Esophagus muscularis mucosa (tissue), 4 donors: Measurements from ENCODE around the gene BACH1. TPM values are rescaled to one million over a fixed set of nuclear protein-coding genes. Genes with fewer than 3 reads are reported as not detected.
"Not testable (repeated sequence)": the region's sequence is repeated elsewhere in the genome, so short reads cannot be mapped to it uniquely, and the experiment has no call there.

Experiments
- DNase-seq: peaks from one replicate; pipeline ENCODE4 v3.0.0-alpha.2; 2017; ENCODE audit errors: extremely low spot score
- H3K27ac ChIP-seq, 4 donors: fragments of 200-600 bp; sonication (generic); replicated peaks in 1 of 4; 1 replicate in 3 of 4; 2 replicates in 1 of 4; pipeline ENCODE4 v1.5.1; 2016 to 2019; ENCODE audit warnings: mild to moderate bottlenecking in 1 of 4
- H3K27me3 ChIP-seq, 4 donors: fragments of 200-600 bp; sonication (generic); one replicate each; pipeline versions ENCODE4 v1.5.1 to v1.6.0; 2016 to 2019
- H3K36me3 ChIP-seq, 4 donors: fragments of 200-600 bp; sonication (generic); one replicate each; pipeline ENCODE4 v1.5.1; 2016 to 2019
- H3K4me1 ChIP-seq, 4 donors: fragments of 200-600 bp; sonication (generic); one replicate each; pipeline ENCODE4 v1.5.1; 2016 to 2019
- H3K4me3 ChIP-seq, 4 donors: fragments of 200-600 bp; sonication (generic); 1 replicate in 2 of 4; 2 replicates in 2 of 4; pipeline ENCODE4 v1.5.1; 2016 to 2019; ENCODE audit warnings: mild to moderate bottlenecking in 4 of 4, moderate library complexity in 1 of 4
- H3K9me3 ChIP-seq, 4 donors: fragments of 200-600 bp; sonication (generic); 1 replicate in 3 of 4; 2 replicates in 1 of 4; pipeline ENCODE4 v1.5.1; 2016 to 2019
- EP300 ChIP-seq: sonication (generic); formaldehyde crosslinking; IDR thresholded peaks from one replicate; pipeline ENCODE4 v1.6.1; 2017; ENCODE audit warnings: antibody characterized with exemption
- POLR2A ChIP-seq: fragments of 450-650 bp; IDR thresholded peaks from one replicate; pipeline ENCODE4 v1.6.1; 2017; ENCODE audit warnings: antibody characterized with exemption, moderate library complexity, mild to moderate bottlenecking, low read depth
- POLR2AphosphoS5 ChIP-seq, 2 donors: sonication (generic); formaldehyde crosslinking; IDR thresholded peaks; one replicate each; pipeline ENCODE4 v1.6.1; 2017; ENCODE audit warnings: antibody characterized with exemption in 2 of 2
- WGBS: methylation state at CpG from one replicate; pipeline ENCODE4 v1.1.5; 2018; 5-methylcytosine and 5-hydroxymethylcytosine counted together
- intact Hi-C: fragments of 100-400 bp; cut with DNase I; formaldehyde crosslinking; loops from one replicate; pipeline ENCODE4 v1.15.1; 2023
- total RNA-seq, 4 donors: library from RNA; depleted of rRNA; stranded (reverse); fragments of >200 nt; gene quantifications; one replicate each; pipeline versions ENCODE4 v1.1.0 to v1.2.1, GENCODE V29; 2016
- TF ChIP-seq, protein P1 (sequence below), 3 experiments: fragments of 200-600 bp in 2 of 3; fragments of 450-650 bp in 1 of 3; sonication (generic) in 2 of 3; IDR thresholded peaks; one replicate each; pipeline ENCODE4 v1.5.1; 2017 to 2019; ENCODE audit warnings: antibody characterized with exemption in 3 of 3, mild to moderate bottlenecking in 2 of 3, moderate library complexity in 1 of 3

The BACH1 gene
- total RNA-seq, 4 donors from 2014 or later = 43.8 to 86.3 (median 50.9) TPM

DNA sequence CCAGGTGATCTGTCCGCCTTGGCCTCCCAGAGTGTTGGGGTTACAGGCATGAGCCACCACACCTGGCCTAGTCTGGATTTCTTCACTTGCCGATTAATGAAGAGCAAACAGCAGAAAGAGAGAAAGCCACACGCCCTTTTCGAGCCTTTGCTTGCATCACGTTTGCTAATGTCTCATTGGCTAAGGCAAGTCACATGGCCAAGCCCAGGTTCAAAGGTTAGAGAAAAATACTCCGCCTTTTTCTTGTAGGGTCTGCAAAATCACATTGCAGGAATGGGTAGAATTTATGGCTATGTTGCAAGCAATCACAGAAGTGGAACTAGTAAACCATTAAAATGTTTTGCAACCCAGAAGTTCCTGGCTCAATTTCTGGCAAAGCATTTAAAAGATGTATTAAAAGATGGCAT, 26.8 kb upstream of the BACH1 start:
- H3K36me3 ChIP-seq = no peaks in the 10 kb centered on the region

DNA sequence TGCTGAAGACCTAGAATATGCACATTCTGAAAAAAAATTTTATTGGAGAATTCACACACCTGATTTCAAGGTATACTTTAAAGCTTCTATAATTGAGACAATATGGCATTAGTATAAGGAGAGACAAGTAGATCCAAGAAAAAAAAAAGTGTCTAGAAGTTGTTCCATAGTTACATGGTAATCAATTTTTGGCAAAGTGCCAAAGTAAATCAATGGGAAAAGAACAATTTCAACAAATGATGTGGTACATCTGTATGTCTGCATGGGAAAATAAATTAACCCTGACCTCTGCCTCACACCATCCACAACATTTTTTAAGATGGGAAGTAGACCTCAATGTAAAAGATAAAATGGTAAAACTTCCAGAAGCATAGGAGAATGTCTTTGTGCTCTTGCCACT, 21.3 kb upstream of the BACH1 start:
- Histone ChIP-seq H3K9me3 (no peaks in the 10 kb centered on the region), H3K27ac (no peak overlapping the region), H3K27me3 (no peaks in the 10 kb centered on the region), H3K4me3 (no peak overlapping the region), H3K4me1 (no peaks in the 10 kb centered on the region), H3K36me3 (no peaks in the 10 kb centered on the region)
- intact Hi-C loops = no loop called here
- TF ChIP-seq, protein P1, sequence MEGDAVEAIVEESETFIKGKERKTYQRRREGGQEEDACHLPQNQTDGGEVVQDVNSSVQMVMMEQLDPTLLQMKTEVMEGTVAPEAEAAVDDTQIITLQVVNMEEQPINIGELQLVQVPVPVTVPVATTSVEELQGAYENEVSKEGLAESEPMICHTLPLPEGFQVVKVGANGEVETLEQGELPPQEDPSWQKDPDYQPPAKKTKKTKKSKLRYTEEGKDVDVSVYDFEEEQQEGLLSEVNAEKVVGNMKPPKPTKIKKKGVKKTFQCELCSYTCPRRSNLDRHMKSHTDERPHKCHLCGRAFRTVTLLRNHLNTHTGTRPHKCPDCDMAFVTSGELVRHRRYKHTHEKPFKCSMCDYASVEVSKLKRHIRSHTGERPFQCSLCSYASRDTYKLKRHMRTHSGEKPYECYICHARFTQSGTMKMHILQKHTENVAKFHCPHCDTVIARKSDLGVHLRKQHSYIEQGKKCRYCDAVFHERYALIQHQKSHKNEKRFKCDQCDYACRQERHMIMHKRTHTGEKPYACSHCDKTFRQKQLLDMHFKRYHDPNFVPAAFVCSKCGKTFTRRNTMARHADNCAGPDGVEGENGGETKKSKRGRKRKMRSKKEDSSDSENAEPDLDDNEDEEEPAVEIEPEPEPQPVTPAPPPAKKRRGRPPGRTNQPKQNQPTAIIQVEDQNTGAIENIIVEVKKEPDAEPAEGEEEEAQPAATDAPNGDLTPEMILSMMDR (IDR thresholded peaks at IDR 0.05) = no peak
- no peak for TF ChIP-seq POLR2A
- TF ChIP-seq POLR2AphosphoS5 (IDR thresholded peaks at IDR 0.05) = no peak
- no peak for TF ChIP-seq EP300
- DNase-seq = no peak

More for the DNA sequence above, 26.8 kb upstream of the BACH1 start:
- Histone ChIP-seq H3K4me1 (no peaks in the 10 kb centered on the region), H3K27ac (no peak overlapping the region), H3K9me3 (no peaks in the 10 kb centered on the region), H3K4me3 (no peak overlapping the region), H3K27me3 (no peaks in the 10 kb centered on the region)
- 97% methylated on average over 6 of the region's 6 CpGs for WGBS
- DNase-seq = no peak
- intact Hi-C loops = no loop called here
- TF ChIP-seq, protein P1 (IDR thresholded peaks at IDR 0.05) = no peak
- TF ChIP-seq POLR2AphosphoS5 (IDR thresholded peaks at IDR 0.05) = no peak
- no peak for TF ChIP-seq EP300
- no peak for TF ChIP-seq POLR2A

DNA sequence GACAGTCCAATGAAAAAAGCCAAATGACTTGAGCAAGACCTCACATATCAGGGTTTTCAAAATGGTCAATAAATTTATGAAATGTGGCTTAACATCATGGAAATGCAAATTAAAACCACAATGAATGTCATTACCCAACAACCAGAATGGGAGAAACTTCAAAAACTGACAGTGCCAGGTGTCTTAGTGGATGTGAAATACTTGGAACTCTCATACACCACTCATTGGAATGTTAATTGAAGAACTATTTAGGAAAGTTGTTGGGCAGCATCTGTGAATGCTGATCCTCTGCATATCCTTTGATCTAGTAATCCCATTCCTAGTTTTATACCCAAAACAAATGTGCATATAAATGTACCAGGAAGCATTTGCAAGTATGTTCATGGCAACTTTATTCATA, 19.2 kb upstream of the BACH1 start:
- Histone ChIP-seq H3K27me3 (no peaks in the 10 kb centered on the region), H3K4me1 (no peaks in the 10 kb centered on the region), H3K36me3 (no peaks in the 10 kb centered on the region), H3K9me3 (no peaks in the 10 kb centered on the region), H3K4me3 (no peak overlapping the region), H3K27ac (no peak overlapping the region)
- intact Hi-C loops = no loop called here
- TF ChIP-seq POLR2AphosphoS5 (IDR thresholded peaks at IDR 0.05) = no peak
- TF ChIP-seq, protein P1 (IDR thresholded peaks at IDR 0.05) = no peak
- no peak for TF ChIP-seq EP300
- TF ChIP-seq POLR2A = no peak
- no peak for DNase-seq

DNA sequence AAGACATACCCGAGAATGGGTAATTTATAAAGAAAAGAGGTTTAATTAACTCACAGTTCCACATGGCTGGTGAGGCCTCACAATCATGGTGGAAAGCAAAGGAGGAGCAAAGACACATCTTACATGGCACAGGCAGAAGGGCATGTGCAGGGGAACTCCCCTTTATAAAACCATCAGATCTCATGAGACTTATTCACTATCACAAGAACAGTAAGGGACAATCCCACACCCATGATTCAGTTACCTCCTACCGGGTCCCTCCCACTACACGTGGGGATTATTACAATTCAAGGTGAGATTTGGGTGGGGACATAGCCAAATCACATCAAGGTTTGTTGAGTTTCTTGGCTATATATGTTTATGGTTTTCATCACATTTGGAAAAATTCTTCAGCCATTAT, 16.9 kb upstream of the BACH1 start:
- H3K36me3 ChIP-seq, H3K27ac ChIP-seq, H3K4me3 ChIP-seq, intact Hi-C loops, H3K9me3 ChIP-seq, DNase-seq, H3K27me3 ChIP-seq, H3K4me1 ChIP-seq: not testable (repeated sequence)
- 88% methylated on average over 3 of the region's 3 CpGs for WGBS

DNA sequence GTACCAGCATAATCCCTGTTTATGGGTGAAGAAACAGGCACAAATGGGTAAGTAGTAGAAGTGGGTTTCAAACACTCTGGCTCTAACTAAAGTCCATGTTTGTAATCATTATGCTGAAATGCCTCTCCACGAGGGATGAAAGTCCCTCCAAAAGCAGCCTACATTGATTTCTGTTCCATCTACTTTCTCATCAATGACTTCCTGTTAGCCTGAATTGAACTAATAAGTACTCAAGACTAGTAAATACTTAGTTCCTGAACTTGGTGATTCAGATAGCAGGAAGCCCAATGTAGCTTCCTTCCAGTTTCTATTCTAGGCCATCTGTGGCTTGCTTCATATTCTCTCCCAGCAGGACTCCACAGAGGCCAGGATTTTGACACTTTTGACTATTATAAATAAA, 11.3 kb upstream of the BACH1 start:
- no peak overlapping the region for H3K27ac ChIP-seq
- H3K27me3 ChIP-seq = no peaks in the 10 kb centered on the region
- H3K4me3 ChIP-seq = no peak overlapping the region
- peak; percentile 7 for DNase-seq
- H3K9me3 ChIP-seq = no peaks in the 10 kb centered on the region
- peaks cover 0 to 6% (median 0%) of the 10 kb centered on the region in 4 donors for H3K4me1 ChIP-seq
- TF ChIP-seq POLR2AphosphoS5 (IDR thresholded peaks at IDR 0.05) = no peak
- TF ChIP-seq EP300 = no peak
- TF ChIP-seq POLR2A = no peak
- intact Hi-C loops = no loop called here
- WGBS = 65% methylated on average over 1 of the region's 1 CpG
- H3K36me3 ChIP-seq = no peaks in the 10 kb centered on the region

DNA sequence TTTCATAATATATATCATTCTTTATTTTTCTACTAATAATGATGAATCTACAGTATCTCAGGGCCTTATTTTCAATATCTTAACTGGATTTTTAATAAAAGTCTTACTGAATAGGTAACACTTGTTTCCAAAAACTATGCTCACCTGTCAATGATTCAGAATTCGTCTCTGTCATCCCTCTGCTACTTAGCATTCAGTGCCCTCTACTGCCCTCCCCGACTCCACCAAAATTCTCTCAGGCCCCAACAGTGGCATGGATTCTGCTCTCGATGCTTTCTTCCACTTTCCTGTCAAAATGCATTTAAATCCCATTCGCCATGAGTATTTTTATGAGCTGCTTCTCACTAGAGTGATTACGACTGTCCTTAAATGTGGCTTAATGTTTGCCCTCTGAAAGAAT, 10.5 kb upstream of the BACH1 start:
- no peak overlapping the region for H3K4me3 ChIP-seq
- peak; percentile 7 for DNase-seq
- H3K4me1 ChIP-seq = peaks cover 0 to 6% (median 0%) of the 10 kb centered on the region in 4 donors
- no peak overlapping the region for H3K27ac ChIP-seq
- 86% methylated on average over 5 of the region's 5 CpGs for WGBS
- H3K27me3 ChIP-seq = no peaks in the 10 kb centered on the region
- TF ChIP-seq EP300 (no peak), POLR2AphosphoS5 (IDR thresholded peaks at IDR 0.05) (no peak)
- TF ChIP-seq, protein P1 (IDR thresholded peaks at IDR 0.05) = no peak
- no peaks in the 10 kb centered on the region for H3K36me3 ChIP-seq
- intact Hi-C loops = no loop called here
- no peaks in the 10 kb centered on the region for H3K9me3 ChIP-seq
